Measurements from ENCODE around the gene ZNF30.

GRCh38 chr19:34983786-34984185, 57.1 kb downstream of the ZNF30 start:
- TF ChIP-seq CTCF (IDR thresholded peaks at IDR 0.05) (no peak), POLR2A (IDR thresholded peaks at IDR 0.05; ENCODE audit: low read depth) (no peak)

Data from esophagus muscularis mucosa (tissue), 3 donors.